Kidney (tissue), 14 donors: ENCODE measurements around the gene VSTM4. TPM values are rescaled to one million over a fixed set of nuclear protein-coding genes. Genes with fewer than 3 reads are reported as not detected.

ENCODE experiments used
- DNase-seq, 5 donors: peaks; one replicate each; pipeline ENCODE4 v3.0.0-alpha.2; 2013 to 2020
- FAIRE-seq: peaks from 2 replicates; lab custom pipeline; 2012; peaks lifted over from hg19 to GRCh38; lab: Jason Lieb, UNC
- H3K27ac ChIP-seq, 2 donors: one replicate each; pipeline ENCODE4 v1.7.0; 2013; ENCODE audit warnings: low read depth in 2 of 2, low read length in 2 of 2, inconsistent platforms in 1 of 2
- H3K27me3 ChIP-seq: one replicate; pipeline ENCODE4 v1.7.1; 2013; ENCODE audit warnings: low read length, inconsistent platforms; ENCODE audit not compliant: control insufficient read depth, insufficient read depth
- H3K36me3 ChIP-seq, 3 donors: one replicate each; pipeline versions ENCODE4 v1.7.0 to v1.7.1; 2013; ENCODE audit warnings: low read length in 3 of 3, control low read depth in 1 of 3, inconsistent platforms in 1 of 3; ENCODE audit not compliant: insufficient read depth in 3 of 3, control insufficient read depth in 2 of 3
- H3K4me1 ChIP-seq, 3 donors: one replicate each; pipeline versions ENCODE4 v1.7.0 to v1.7.1; 2013; ENCODE audit warnings: low read length in 3 of 3, inconsistent platforms in 1 of 3, low read depth in 1 of 3; ENCODE audit not compliant: control insufficient read depth in 2 of 3, insufficient read depth in 2 of 3
- H3K4me3 ChIP-seq, 3 donors: one replicate each; pipeline versions ENCODE4 v1.7.0 to v1.8.1; 2013; ENCODE audit warnings: low read length in 3 of 3, control low read depth in 1 of 3, inconsistent platforms in 1 of 3
- H3K9ac ChIP-seq, 3 donors: one replicate each; pipeline versions ENCODE4 v1.7.0 to v1.7.1; 2013; ENCODE audit warnings: low read length in 3 of 3, control low read depth in 1 of 3, inconsistent platforms in 1 of 3
- H3K9me3 ChIP-seq, 3 donors: one replicate each; pipeline versions ENCODE4 v1.7.0 to v1.7.1; 2013; ENCODE audit warnings: low read length in 3 of 3, control low read depth in 1 of 3, inconsistent platforms in 1 of 3; ENCODE audit not compliant: control insufficient read depth in 2 of 3, insufficient read depth in 1 of 3
- CTCF ChIP-seq: IDR thresholded peaks from 3 replicates; pipeline ENCODE4 v1.5.1; 2012; ENCODE audit warnings: mild to moderate bottlenecking, moderate library complexity, borderline replicate concordance; ENCODE audit not compliant: insufficient read depth; ENCODE audit errors: extremely low read depth
- intact Hi-C: fragments of 100-400 bp; cut with DNase I; formaldehyde crosslinking; loops from one replicate; pipeline ENCODE4 v1.11.1; 2022
- polyA plus RNA-seq: library from polyadenylated mRNA; stranded (reverse); fragments of 350-450 nt; fragmentation: Illumina TruSeq; extraction: RNeasy Lipid Tissue Mini Kit (QIAGEN cat#74804); gene quantifications from one replicate; pipeline ENCODE4 v1.2.3, GENCODE V29; 2014; ENCODE audit warnings: low read depth, low replicate concordance; ENCODE audit not compliant: insufficient read depth
- total RNA-seq: library from RNA; stranded (reverse); fragmentation: NEBNext Ultra II Directional; extraction: Animal tissue kit (Norgen Biotek cat#: 25700); gene quantifications from one replicate; pipeline ENCODE4 v1.2.1, GENCODE V29; 2021
- donor health status: control.
- donor health status: control.
- donor health status: control.
- donor health status: control.
- donor health status: control.
- donor health status: DM: yes; HTN: yes; CAD: no.
- donor health status: Normal renal cell carcinoma (clear cell type).

VSTM4 gene
- total and polyA plus RNA-seq, 2 donors from 2014 or later: 7.4 to 8.5 TPM

- no peak for DNase-seq
- FAIRE-seq: no peak
- H3K27me3 ChIP-seq: no peaks in the 10 kb centered on the region
Measured at GRCh38 chr10:49093922-49094321, 21.4 kb downstream of the VSTM4 start.

GRCh38 chr10:49092477-49092876 is 22.8 kb downstream of the VSTM4 start:
- Histone ChIP-seq H3K27ac (no peak overlapping the region), H3K9me3 (no peaks in the 10 kb centered on the region), H3K27me3 (no peaks in the 10 kb centered on the region), H3K36me3 (no peaks in the 10 kb centered on the region), H3K9ac (no peak overlapping the region), H3K4me1 (peaks cover 0 to 8% (median 4%) of the 10 kb centered on the region in 3 donors), H3K4me3 (no peak overlapping the region)
- FAIRE-seq: no peak
- no peak for TF ChIP-seq CTCF
- no peak for DNase-seq
- intact Hi-C loops: no loop called here

More at GRCh38 chr10:49093922-49094321, 21.4 kb downstream of the VSTM4 start:
- TF ChIP-seq CTCF: no peak
- intact Hi-C loops: no loop called here
- peaks cover 0 to 8% (median 4%) of the 10 kb centered on the region in 3 donors for H3K4me1 ChIP-seq
- H3K9ac ChIP-seq: no peak overlapping the region
- no peaks in the 10 kb centered on the region for H3K9me3 ChIP-seq
- H3K27ac ChIP-seq: no peak overlapping the region
- no peak overlapping the region for H3K4me3 ChIP-seq
- peaks cover 0 to 1% (median 0%) of the 10 kb centered on the region in 3 donors for H3K36me3 ChIP-seq

GRCh38 chr10:49091450-49092210 is 23.7 kb downstream of the VSTM4 start:
- Histone ChIP-seq H3K27ac (no peak overlapping the region), H3K4me3 (no peak overlapping the region), H3K36me3 (no peaks in the 10 kb centered on the region), H3K9ac (no peak overlapping the region), H3K9me3 (peaks cover 0 to 5% (median 3%) of the 10 kb centered on the region in 3 donors), H3K27me3 (no peaks in the 10 kb centered on the region), H3K4me1 (peaks cover 0 to 8% (median 4%) of the 10 kb centered on the region in 3 donors)
- intact Hi-C loops: no loop called here
- TF ChIP-seq CTCF: no peak
- no peak for FAIRE-seq
- no peak for DNase-seq
